GM21825 (cell line): ENCODE results near the gene ZNF511.

Source experiments
- ATAC-seq: cut with Tn5 transposase; IDR thresholded peaks from one replicate; pipeline ENCODE4 v1.9.1; 2021; ENCODE audit warnings: mild to moderate bottlenecking, moderate library complexity; ENCODE audit not compliant: unreplicated experiment

Gene ZNF511

GRCh38 chr10:133274751-133275683 is 33.7 kb upstream of the ZNF511 start:
- peak; percentile 47 for ATAC-seq

DNA sequence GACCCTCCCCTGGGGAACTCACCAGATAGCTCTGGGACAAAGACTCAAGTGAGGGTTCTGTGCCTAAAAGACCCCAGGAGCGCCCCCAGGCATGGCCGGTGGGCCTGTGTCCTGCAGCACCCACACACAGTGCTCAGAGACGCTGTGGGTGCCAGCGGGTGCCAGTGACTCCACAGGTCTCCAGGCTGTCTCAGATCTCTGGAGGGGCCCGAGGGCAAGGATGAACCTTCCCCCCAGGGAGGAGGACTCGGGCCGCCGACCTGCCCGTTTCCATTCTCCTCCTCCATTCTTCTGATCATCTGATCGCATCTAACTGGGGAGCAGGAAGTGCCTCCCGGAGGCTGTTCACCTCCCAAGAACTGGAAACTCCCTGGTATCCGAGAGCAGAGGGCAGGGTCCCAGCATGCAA is 33.0 kb upstream of the ZNF511 start:
- peak; percentile 28 for ATAC-seq

DNA sequence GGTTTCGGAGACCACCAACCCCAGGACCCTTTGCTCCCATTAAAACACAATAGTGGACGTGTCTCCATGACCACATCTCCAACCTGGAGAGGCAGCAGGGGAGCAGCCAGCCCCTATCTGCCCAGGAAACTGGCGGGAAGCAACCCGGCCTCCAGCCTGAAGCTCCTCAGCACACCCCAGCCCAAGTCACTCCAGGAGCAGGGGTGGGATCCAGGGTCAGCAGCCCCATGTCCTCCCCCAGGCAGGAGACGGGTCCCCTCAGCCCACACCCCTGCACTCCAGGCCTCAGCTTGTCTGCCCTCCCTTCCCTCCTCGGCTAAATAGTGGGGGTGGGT is 32.6 kb upstream of the ZNF511 start:
- no peak for ATAC-seq

GRCh38 chr10:133276435-133277201 is 32.1 kb upstream of the ZNF511 start, which contains the start of gene ADAM8:
Gene ADAM8, minus strand, starts transcription at chr10:133276868. Its CDS starts 51 bp downstream, at chr10:133276817.
- peak; percentile 43 for ATAC-seq

GRCh38 chr10:133277277-133277992 is 31.3 kb upstream of the ZNF511 start:
- ATAC-seq, result no peak

DNA sequence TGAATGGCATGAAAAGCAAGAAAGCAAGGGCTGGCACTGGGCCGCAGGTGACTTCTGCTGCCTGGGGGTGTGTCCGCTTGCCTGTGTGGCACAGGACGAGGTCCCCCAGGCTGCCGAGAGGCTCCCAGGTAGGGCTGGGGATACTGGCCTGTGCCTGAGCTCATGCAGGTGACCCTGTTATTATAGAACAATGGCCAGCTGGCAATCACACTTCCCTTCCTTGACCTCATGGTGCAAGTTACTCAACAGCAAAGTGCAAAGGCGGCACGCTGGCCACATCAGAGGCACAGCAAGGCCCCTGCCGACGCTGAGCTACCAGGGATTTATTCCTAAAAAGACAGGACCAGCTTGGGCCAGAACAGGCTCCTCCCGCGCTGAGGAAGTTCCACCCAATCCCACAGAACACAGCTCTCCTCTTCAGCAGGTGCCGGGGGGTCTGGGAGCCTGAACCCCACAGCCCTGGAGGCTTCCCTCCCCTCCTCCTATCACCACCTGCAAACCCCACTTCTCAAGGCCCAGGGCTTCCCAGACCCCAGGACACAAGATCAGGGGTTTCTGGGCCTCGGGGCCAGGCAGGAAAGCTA is 30.6 kb upstream of the ZNF511 start:
- no peak for ATAC-seq

- ATAC-seq, result peak; percentile 33
Observed at GRCh38 chr10:133278577-133279265, 30.0 kb upstream of the ZNF511 start.

DNA sequence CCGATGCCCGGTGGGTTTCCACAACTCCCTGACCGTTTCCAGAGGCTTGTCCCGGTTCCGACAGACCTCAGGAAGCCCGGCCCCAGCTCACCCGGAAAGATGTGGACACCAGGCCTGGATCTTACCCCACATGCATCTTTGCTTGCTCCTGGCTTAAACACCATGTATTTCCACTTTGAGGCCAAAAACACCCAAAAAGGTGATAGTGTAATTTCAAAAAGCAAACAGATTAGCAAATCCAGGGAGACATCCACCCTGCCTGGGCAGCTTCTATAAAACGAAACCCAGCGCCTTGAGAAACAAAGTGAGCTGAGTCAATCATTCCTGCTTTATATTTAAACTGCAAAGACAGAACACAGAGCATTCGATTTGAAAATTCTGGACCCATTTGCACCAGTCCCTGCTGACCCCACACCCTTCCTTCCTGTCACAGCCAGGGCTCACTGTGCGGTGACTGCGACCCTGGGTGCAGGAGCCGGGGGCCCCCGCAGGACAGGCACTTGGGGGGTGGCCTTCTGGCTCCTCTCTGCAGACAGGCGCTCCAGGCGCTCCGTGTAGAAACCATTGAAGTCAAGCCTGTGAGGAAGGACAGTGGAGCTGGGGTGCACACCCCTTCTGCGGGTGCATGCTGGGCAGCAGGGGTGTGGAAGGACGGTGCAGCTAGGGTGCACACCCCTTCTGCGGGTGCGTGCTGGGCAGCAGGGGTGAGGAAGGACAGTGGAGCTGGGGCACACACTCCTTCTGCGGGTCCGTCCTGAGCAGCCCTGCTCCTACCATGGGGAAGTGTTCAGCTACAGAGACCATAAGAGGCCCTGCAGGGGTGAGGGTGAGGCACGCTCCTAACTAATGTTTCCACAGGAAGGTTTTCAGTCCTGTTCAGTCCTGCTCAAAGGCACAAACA is 29.1 kb upstream of the ZNF511 start:
- no peak for ATAC-seq

GRCh38 chr10:133280391-133281059 is 28.2 kb upstream of the ZNF511 start:
- ATAC-seq, result no peak

- ATAC-seq, result no peak
Observed at GRCh38 chr10:133281084-133281483, 27.6 kb upstream of the ZNF511 start.

- no peak for ATAC-seq
Observed at GRCh38 chr10:133281628-133282372, 26.9 kb upstream of the ZNF511 start.

DNA sequence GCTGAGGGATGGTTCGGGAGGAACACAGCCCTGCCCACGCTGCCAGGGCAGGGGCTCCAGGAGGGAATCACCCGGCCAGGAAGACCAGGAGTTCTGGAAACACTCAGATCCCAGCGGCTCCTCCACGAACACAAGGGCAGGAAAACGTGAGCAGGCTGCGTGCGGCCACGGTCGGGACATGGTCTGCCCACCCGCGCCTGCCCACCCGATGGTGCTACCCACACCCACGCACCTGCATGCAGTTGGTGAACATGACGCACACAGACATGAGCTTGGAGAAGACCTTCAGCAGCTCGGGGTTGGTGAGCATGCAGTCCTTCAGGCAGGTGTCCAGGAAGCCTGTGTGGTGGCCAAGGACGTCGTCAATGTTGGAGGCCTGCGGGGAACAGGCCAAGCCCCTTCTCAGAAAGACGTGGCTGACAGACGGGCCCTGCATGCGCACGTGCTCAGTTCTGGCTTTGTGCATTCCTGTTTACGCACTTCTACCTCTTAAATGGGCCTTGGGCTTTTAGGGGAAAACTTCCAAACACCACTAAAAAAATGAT is 25.8 kb upstream of the ZNF511 start:
- no peak for ATAC-seq

- ATAC-seq, result no peak
Observed at GRCh38 chr10:133283931-133284330, 24.8 kb upstream of the ZNF511 start.

GRCh38 chr10:133285217-133285616 is 23.5 kb upstream of the ZNF511 start:
- ATAC-seq, result no peak

GRCh38 chr10:133286366-133286765 is 22.3 kb upstream of the ZNF511 start:
- ATAC-seq, result no peak

DNA sequence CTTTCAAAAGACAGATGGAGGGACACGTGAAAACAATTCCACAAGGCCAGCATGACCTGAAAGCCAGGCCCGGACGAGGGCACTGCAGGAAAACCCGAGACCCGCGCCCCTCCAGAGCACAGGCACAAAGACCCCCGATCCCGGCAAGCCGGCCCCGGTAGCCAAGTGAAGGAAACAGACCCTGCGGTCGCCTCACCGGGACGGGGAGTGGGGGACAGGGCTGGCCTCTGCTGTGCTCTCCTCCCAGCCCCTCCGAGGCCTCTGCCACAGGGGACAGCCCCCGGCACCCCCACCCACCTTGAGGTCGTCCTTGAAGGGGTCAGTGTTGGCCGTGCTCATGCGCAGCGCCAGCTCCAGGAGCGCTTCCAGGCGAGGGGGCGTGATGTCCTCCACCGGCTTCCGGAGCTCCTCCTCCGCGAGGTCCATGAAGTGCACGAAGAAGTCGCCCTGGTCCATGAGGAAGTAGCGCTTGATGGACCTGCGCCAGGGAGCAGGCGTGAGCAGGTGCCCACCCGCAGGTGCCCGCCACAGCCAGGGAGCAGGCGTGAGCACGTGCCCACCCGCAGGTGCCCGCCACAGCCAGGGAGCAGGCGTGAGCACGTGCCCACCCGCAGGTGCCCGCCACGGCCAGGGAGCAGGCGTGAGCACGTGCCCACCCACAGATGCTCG is 20.7 kb upstream of the ZNF511 start:
- no peak for ATAC-seq

DNA sequence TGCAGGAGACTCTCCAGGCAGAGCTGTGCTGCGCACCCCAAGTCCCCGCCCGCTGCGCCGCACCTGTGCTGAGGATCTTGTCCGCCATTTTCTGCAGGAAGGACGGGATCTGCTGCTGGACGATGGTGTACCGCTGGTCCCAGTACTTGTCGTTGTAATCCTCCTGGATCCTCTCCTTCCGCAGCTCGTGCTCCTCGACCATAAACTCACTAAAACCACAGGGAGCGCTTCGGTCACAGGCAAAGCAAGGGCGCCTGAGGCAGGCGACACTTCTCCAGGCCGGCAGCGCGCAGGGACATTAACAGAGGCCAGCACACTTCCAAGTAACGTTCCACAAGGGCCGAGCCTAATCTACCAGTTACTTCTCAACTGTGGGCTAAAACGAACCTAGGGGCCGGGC is 19.0 kb upstream of the ZNF511 start:
- ATAC-seq, result no peak
